Gastroesophageal sphincter (tissue), 3 donors: ENCODE results near the gene SLC50A1.

Source experiments
- CTCF ChIP-seq, 4 experiments: fragments of 200-600 bp in 2 of 4; fragments of 450-650 bp in 2 of 4; sonication (generic) in 1 of 4; IDR thresholded peaks; one replicate each; pipeline ENCODE4 v1.5.1; 2017 to 2019; ENCODE audit warnings: antibody characterized with exemption in 4 of 4, mild to moderate bottlenecking in 2 of 4, moderate library complexity in 2 of 4
- EP300 ChIP-seq: sonication (generic); formaldehyde crosslinking; IDR thresholded peaks from one replicate; pipeline ENCODE4 v1.6.1; 2017; ENCODE audit warnings: antibody characterized with exemption, mild to moderate bottlenecking

GRCh38 chr1:155175927-155176371, 40.3 kb downstream of the SLC50A1 start:
- TF ChIP-seq EP300: no peak
- TF ChIP-seq CTCF (IDR thresholded peaks at IDR 0.05): no peak
